T1000 (cell line): ENCODE data around the gene SPATA13.
"Not testable (repeated sequence)": the region's sequence is repeated elsewhere in the genome, so short reads cannot be mapped to it uniquely, and the experiment has no call there.

Experiments
- DNase-seq: peaks from one replicate; lab custom pipeline; 2025; ENCODE audit warnings: mixed read lengths; lab: John Stamatoyannopoulos, UW

The SPATA13 gene

DNA sequence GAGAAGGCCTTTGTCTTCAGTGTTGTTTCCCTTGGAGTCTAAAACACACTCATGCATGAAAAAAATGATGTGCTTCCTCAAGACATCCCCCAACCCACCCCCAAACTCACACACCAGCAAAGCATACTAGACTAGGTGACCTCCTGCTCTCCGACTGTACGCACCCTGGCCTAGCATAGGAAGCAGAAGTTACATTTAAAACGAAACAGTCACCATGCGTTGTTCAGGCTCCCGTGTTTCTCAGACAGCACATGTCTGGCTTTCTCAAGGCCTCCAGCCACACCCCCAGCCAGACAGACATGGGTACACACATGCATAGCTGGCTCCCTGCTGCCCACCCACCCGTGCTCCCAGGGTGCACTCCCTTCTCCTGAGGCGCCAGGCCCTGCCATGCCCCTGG is 120.2 kb downstream of the SPATA13 start:
- DNase-seq, result no peak

DNA sequence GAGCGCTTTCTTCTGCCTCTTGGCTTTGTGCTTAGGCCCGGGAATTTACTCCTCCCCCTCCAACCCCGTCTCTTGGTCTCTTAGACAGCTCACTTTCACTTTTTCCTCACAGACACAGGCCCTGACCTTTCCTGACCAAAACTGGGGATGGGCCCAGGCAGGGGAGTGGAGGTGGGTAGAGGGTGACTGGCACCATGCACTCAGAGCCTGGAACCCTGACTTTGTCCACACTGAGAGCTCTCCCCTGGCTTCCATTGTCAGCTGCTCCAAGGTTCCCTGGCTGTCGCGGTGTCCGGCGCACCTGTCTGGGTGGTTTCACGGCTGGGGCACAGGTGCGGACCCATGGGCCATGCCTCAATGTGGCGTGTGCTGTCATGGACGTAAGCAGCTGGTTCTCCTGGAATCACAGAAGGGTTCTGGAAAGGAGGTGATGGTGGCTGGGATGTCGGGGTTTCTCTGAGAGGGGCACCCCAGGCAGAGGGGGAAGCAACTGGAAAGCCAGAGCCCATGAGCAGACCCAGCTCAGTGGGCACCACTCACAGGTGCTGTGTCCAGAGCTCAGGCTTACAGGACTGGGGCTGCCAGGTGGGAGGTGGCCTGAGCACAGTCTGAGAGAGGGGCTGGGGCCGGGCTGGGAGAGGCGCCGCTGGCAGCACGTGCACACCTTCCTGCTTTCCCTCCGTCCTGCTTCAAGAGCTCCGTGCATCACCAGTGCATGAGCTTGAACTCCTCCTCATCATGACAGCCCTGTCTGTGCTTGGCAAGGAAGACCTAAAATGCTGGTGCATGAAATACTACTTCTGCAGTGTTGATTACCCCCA is 120.9 kb downstream of the SPATA13 start:
- DNase-seq, result no peak

DNA sequence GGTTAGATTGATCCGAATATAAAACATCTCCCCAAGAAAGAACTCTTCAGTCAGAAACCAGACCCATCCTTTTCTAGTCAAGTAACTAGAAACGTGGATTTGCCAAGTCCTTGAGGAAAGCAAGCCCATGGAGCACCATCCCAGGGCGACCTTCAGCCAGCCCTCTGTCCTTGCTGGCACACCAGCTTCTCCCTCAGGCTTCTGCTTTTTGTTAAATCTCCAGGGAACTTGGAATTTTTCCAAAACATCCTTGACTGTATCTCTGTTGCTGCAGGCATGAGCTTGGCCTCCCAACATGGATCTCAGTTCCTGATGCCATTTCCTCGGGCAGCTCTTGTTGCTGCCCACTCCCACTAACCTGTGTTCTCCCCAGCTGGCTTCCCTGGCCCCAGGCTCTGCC is 121.7 kb downstream of the SPATA13 start:
- DNase-seq, result no peak

DNA sequence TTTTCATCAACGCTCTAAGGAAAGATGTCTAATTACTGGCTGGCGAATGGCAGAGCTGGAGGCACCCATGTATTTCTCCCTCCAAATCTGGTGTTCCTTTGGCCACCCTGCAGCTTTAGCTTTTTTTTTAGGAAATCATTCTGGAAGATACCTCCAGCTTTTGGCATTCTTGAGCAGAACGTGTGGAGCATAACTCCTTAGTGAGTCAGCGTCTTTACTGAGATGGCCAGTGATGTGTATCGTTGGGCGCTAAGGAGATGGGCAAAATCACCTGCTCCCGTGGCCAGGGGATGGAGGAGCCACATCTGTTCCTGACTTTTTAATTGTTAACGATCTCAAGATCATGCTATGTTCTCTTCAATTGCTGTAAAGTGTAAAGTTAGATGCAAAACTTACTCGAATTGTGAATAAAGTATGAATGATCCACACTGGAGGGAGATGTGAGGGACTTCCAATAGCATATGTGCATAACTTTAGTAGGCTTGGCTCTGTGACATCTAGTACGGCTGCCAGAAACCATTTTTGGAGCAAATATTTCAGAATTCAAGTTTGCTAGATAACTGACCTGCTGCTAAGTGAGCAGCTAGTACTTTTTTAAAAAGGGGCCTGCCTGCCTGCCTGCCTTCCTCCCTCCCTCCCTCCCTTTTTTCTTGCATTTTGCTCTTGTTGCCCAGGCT is 124.5 kb downstream of the SPATA13 start:
- no peak for DNase-seq

DNA sequence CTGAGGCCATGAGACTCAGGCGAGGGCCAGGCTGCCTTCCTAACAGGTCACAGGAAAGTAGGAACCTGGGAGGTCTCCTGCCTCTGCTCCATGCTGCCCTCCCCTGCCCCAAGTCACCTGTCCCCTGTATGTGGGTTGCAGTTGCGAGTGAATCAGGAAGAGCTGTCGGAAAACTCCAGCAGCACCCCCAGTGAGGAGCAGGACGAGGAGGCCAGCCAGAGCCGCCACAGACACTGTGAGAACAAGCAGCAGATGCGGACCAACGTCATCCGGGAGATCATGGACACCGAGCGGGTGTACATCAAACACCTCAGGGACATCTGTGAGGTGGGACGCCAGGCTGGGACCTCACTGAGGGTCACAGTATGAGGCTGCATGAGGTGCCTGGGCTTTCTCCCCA is 126.1 kb downstream of the SPATA13 start:
- DNase-seq, result no peak

GRCh38 chr13:24287748-24288287 is 127.3 kb downstream of the SPATA13 start:
- no peak for DNase-seq

- DNase-seq, result no peak
These were observed 128.3 kb downstream of the SPATA13 start for GRCh38 chr13:24288870-24289269.

DNA sequence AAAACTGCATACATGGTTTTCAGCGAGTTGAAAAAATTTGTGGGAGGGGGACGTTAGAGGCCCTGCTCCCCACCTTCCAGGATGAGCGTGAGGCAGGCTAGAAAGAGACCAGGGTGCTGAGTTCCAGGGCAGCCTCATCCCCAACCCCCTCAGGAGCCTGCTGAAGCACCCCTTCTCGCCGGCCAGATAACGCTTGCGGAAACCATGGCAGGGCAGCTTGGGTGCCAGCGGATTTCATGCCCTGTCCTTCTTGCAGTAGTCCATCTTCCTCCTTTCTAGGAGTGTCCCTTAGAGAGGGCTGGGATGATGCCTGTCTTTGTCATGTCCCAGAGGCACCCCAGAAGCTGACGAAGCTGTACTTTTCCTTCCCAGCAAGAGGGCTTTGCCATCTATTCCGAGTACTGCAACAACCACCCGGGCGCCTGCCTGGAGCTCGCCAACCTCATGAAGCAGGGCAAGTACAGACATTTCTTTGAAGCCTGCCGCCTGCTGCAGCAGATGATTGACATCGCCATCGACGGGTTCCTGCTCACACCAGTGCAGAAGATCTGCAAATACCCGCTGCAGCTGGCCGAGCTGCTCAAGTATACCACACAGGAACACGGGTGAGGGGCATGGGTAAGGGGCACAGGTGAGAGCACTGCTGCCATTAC is 129.9 kb downstream of the SPATA13 start:
- DNase-seq, result no peak

DNA sequence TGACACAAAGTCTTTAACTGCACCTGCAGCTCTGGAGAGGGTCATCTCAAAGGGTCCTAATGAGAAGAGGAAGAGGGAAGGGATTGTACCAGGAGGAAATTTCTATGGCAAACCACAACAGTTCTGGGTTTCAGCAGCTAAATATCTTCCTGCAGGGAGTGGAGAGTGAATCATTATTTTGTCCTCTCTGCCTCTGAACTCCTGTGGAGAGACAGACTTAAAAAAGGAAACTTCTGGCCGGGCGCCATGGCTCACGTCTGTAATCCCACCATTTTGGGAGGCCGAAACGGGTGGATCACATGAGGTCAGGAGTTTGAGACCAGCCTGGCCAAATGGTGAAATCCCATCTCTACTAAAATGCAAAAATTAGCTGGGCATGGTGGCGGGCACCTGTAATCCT is 132.0 kb downstream of the SPATA13 start:
- no peak for DNase-seq

DNA sequence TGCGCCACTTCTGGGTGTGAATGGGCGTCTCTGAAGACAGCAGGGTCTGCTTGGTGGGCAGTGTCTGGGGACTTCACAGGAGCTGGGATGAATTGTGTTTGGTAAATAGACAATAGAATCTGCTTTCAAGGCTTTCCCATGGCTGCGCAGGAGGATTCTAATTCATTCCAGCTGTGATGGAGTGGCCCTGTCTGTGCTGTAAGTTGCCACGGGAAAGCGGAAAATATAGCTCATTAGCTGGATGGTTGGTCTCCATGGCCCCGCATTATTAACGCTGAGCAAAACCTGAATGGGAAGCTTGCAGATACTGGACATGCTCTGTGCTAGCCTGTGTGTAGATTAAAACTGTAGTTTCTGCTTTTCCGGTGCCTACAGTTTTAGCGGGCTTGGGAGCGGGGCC is 133.2 kb downstream of the SPATA13 start:
- DNase-seq, result no peak

DNA sequence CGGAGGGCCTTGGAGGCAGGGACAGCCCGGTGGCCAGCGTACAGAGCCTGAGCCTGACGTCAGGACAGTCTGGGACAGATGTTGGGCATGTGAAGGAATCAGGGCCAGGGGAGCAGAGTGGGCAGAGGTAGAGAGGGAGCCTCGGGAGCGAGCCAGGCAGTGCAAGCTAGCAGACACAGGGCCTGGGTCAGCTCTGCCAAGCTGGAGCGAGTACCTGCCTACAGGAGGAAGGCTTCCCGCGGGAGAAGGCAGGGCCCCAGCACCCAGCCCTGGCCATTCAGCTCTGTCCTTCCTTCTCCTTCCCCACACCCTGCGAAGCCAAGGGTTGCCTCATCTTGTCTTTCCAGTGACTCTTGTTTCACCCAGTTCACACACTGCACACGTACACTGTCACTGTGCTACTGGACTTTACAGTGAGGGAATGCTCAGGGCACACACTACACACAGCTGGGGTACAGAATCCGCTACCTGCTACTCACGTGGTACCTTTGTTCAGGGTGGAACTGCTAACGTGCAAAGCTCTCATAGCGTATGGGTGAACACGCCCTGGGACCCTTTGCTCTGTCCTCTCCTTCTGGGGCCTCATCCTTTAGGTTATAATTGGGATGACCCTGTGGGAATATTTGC is 139.1 kb downstream of the SPATA13 start:
- DNase-seq, result no peak

- no peak for DNase-seq
These were observed 140.9 kb downstream of the SPATA13 start for GRCh38 chr13:24301434-24301833.

DNA sequence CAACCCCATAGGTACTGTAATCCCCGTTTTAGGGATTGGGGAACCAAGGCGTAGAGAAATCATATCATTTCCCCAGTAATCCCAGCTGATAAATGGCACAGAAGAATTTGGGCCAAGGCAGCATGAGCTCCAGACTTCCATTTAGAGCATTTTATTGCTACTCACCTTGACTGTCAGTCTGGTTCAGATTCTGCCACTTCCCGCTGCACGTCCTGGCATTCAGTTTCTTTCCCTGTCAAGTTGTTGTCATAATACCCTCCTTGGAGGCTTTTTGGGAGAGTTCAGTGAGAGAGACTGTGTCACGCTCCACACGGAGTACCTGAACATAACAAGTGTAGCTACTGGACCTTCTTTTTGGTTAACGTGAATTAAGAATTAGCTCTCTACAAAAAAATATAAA is 141.4 kb downstream of the SPATA13 start:
- DNase-seq, result no peak

- no peak for DNase-seq
These were observed 144.1 kb downstream of the SPATA13 start for GRCh38 chr13:24304620-24305019.

GRCh38 chr13:24306632-24307031 is 146.1 kb downstream of the SPATA13 start:
- no peak for DNase-seq

DNA sequence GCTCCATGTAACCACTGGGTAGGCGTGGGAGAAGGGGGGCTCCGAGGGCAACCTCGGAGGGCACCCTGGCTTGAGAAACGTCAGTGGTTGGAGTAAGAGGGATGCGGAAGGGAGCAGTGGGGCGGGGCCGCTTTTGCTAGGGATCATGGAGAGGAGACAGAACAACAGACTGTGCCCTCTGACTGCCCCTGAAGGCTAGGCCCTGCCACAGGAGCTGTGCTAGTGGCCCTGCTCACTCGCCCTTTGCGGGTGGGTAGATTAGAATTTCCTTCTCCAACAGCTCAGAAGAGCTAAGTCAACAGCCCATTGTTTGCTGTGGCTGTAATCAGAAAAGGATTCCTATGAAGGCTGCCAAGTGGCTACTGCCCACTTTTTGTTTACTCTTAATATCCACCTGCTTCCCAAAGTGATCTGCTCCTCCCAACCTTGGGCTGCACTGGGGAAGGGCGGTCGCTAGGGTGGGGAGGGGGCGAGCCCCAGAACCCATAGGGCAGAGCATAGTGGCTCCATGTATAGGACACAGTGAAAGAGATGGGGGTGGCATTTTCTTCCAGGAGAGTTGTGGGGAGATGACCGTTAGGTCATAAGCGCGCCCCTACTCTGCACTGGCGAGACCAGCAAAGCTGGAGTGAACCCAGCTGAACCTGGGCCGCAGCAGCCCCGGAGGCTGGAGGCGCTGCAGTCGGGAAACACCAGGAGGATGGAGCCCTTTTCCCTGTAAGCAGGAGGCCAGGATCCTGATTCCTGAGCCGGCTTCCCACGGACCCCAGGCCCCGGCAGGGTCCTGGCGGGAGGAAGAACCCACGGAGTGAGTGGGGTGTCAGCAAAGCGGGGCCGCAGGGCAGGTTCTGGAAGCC is 146.9 kb downstream of the SPATA13 start:
- DNase-seq, result no peak

DNA sequence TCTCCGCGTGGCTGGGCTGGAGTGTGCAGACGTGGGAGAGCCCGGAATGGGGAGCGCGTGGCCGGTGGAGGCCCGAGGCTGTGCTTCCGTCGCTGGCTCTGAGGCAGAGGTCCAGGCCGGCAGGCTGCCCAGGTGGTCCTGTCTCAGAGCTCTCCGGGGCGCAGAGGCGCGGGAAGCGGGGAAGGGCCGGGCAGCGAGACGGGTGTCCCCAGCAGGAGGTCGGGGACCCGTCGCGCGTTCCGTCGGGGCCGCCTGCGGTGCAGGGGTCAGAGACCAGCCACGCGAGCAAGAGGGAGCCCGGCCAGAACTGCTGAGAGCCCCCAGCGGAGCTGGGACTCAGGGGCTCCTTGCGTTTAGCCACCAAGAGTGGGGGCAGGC is 147.5 kb downstream of the SPATA13 start:
- no peak for DNase-seq

DNA sequence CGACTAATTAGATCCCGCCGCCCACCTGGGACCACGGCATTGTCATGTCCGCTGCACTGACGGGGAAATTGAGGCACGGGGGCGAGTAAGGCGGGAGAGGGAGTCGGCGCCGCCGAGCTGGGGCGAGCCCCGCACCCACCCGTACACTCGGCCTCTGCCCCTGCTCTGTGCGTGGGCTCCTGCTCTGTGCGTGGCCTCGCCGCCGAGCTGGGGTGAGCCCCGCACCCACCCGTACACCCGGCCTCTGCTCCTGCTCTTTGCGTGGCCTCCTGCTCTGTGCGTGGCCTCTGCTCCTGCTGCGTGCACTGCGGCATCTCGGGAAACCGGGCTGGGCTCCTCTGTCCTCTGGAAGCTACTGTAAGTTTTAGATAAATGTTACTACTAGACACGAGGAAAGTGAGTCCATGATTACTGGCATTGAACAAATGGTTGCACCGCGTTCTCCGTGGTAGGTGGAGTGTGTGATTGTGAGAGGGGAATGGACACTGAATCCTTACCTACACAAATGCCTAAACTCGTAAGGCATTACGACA is 148.0 kb downstream of the SPATA13 start:
- no peak for DNase-seq

- not testable (repeated sequence) for DNase-seq
These were observed 148.8 kb downstream of the SPATA13 start, which contains the start of gene C1QTNF9 for GRCh38 chr13:24309300-24309699. TSS of gene C1QTNF9 (plus strand) at chr13:24309580. CDS start at chr13:24316004, 6,424 bp downstream.

DNA sequence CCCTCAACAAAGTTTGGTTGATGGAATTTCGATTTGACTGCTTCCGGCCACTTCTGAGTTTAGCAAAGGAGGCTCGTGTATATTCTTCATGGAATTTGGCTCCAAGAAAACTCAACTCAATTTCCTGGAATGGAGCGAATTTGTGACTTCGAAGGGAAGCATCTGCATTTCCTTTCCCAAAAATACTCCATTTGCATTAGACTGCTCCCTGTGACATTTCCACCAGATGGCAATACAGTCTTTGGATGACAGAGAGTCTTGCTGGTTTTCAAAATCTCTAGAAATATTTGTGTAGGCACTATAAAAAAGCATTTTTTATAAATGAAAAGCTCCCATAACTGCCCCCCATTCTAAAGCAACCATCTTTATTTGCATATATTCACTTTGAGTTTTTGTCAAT is 152.9 kb downstream of the SPATA13 start:
- no peak for DNase-seq

GRCh38 chr13:24317835-24318234 is 157.3 kb downstream of the SPATA13 start:
- DNase-seq, result not testable (repeated sequence)
